Measurements from ENCODE around the gene ABCB11. TPM values are rescaled to one million over a fixed set of nuclear protein-coding genes. Genes with fewer than 3 reads are reported as not detected.
A peak's percentile ranks its signal among the peaks of the same experiment; 100 is the strongest.

The ABCB11 gene
- total and polyA plus RNA-seq, 2 experiments from 2014 or later = 0.06 to 0.12 TPM

- Histone ChIP-seq H3K4me3 (no peak overlapping the region), H3K4me1 (ENCODE audit: low read depth) (peaks cover 12% of the 10 kb centered on the region), H3K27ac (no peak overlapping the region), H3K27me3 (no peaks in the 10 kb centered on the region), H3K9me3 (ENCODE audit: low read depth) (no peaks in the 10 kb centered on the region), H3K36me3 (no peaks in the 10 kb centered on the region)
- no peak for TF ChIP-seq CTCF (IDR thresholded peaks at IDR 0.05; ENCODE audit: low read depth, low read length)
- DNase-seq (ENCODE audit: low read depth in 1 of 2, low spot score in 1 of 2) = no peak
Observed at GRCh38 chr2:169005994-169006393, 25.1 kb downstream of the ABCB11 start.

DNA sequence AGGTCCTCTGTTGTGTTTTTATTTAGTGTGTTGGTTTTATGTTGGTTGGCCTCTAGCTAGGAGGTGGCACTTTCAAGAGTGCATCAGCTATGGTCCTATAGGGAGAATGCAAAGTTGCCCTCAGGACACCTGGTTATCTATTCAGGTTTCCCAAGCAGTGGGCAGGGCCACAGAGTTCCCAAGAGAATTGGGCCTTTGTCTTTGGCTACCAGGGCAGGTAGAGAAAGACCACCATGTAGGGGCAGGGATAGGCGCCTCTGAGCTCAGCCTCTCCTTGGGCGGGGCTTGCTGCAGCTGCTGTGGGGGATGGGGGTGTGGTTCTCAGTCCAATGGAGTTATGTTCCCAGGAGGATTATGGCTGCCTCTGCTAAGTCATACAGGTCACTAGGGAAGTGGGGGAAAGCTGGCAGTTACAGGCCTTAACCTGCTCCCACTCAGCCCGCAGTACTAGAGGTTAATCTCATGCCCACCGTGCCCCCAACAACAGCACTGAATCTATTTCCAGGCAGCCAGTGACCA is 26.0 kb downstream of the ABCB11 start:
- Histone ChIP-seq H3K4me1 (ENCODE audit: low read depth) (peaks cover 4% of the 10 kb centered on the region), H3K27ac (no peak overlapping the region), H3K27me3 (no peaks in the 10 kb centered on the region), H3K4me3 (no peak overlapping the region), H3K36me3 (no peaks in the 10 kb centered on the region), H3K9me3 (ENCODE audit: low read depth) (no peaks in the 10 kb centered on the region)
- DNase-seq (ENCODE audit: low read depth in 1 of 2, low spot score in 1 of 2) = no peak
- TF ChIP-seq CTCF (IDR thresholded peaks at IDR 0.05; ENCODE audit: low read depth, low read length) = no peak

DNA sequence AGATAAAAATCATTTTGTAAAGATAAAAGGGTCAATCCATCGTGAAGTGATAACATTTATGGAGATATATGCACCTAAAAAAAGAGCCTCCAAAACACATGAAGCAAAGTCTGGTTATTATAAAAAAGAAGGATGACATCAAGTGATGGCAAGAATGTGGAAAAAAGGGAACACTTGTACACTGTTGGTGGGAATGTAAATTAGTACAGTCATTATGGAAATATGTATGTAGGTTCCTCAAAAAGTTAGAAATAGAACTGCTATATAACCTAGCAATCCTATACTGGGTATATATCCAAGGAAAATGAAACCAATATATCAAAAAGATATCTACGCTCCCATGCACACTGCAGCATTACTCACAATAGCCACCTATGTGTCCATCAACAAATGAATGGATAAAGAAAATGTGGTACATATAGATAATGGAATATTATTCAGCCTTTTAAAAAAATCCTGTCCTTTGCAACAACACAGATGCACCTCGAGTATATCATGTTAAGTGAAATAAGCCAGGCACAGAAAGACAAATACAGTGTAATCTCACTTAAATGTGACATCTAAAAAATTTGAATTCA is 28.9 kb downstream of the ABCB11 start:
- TF ChIP-seq CTCF (IDR thresholded peaks at IDR 0.05; ENCODE audit: low read depth, low read length) = no peak
- H3K9me3 ChIP-seq (ENCODE audit: low read depth) = no peaks in the 10 kb centered on the region
- no peak overlapping the region for H3K4me3 ChIP-seq
- H3K27me3 ChIP-seq = no peaks in the 10 kb centered on the region
- peaks cover 22% of the 10 kb centered on the region for H3K4me1 ChIP-seq (ENCODE audit: low read depth)
- H3K36me3 ChIP-seq = no peaks in the 10 kb centered on the region
- no peak for DNase-seq (ENCODE audit: low read depth in 1 of 2, low spot score in 1 of 2)
- H3K27ac ChIP-seq = no peak overlapping the region

DNA sequence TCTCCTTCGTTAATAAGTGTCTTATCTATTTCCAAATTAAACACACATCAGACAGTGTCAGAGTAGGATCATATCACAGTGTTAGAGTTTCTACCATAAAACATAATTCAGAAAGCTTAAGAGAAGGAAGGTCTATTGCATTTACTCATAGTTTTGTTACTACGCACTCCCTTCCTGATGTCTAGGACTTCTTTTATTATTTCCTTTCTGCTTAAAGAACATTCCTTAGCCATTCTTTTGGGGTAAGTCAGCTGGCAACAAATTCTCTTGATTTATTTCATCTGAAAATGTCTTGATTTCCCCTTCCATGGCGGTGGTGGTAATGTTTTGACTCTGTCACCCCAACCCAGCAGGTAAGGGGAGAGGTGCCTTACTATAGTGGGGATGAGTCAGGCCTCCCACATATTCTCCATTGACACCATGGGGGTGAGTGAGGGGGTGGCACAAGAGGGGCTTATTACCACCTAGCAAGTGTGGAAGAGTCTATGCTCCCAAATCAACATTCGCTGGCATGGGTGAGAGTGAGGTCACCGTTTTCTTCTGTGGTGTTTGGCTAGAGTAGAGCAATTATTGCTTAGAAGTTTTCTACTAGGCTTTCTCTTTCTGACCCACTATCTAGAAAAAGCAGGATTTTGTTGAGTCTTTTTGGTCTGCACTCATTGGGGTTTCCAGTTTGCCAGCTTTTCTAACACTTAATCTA is 29.9 kb downstream of the ABCB11 start:
- no peak overlapping the region for H3K4me3 ChIP-seq
- TF ChIP-seq CTCF (IDR thresholded peaks at IDR 0.05; ENCODE audit: low read depth, low read length) = no peak
- no peaks in the 10 kb centered on the region for H3K27me3 ChIP-seq
- peak in 1 of 2 donors; percentile 38 for DNase-seq (ENCODE audit: low read depth in 1 of 2, low spot score in 1 of 2)
- H3K9me3 ChIP-seq (ENCODE audit: low read depth) = no peaks in the 10 kb centered on the region
- H3K36me3 ChIP-seq = no peaks in the 10 kb centered on the region
- no peak overlapping the region for H3K27ac ChIP-seq
- H3K4me1 ChIP-seq (ENCODE audit: low read depth) = peaks cover 32% of the 10 kb centered on the region

- Histone ChIP-seq H3K4me3 (no peak overlapping the region), H3K27ac (no peak overlapping the region), H3K4me1 (ENCODE audit: low read depth) (peaks cover 47% of the 10 kb centered on the region), H3K36me3 (no peaks in the 10 kb centered on the region), H3K27me3 (no peaks in the 10 kb centered on the region), H3K9me3 (ENCODE audit: low read depth) (no peaks in the 10 kb centered on the region)
- DNase-seq (ENCODE audit: low read depth in 1 of 2, low spot score in 1 of 2) = no peak
- TF ChIP-seq CTCF (IDR thresholded peaks at IDR 0.05; ENCODE audit: low read depth, low read length) = no peak
Observed at GRCh38 chr2:168999668-169000213, 31.4 kb downstream of the ABCB11 start.
